Glutamatergic neuron (in vitro differentiated cells): ENCODE measurements around the gene PTPN14. TPM values are rescaled to one million over a fixed set of nuclear protein-coding genes. Genes with fewer than 3 reads are reported as not detected.

Source experiments
- DNase-seq: peaks from one replicate; pipeline ENCODE4 v3.0.0; 2022
- H3K27ac Mint-ChIP-seq: one replicate; pipeline ENCODE4 v1.8.0; 2020; ENCODE audit warnings: mild to moderate bottlenecking, mixed read lengths, inconsistent platforms; ENCODE audit not compliant: unreplicated experiment
- H3K27me3 Mint-ChIP-seq: one replicate; pipeline ENCODE4 v1.8.0; 2020; ENCODE audit warnings: mild to moderate bottlenecking, moderate library complexity, mixed read lengths, inconsistent platforms; ENCODE audit not compliant: unreplicated experiment
- H3K36me3 Mint-ChIP-seq: one replicate; pipeline ENCODE4 v1.8.0; 2020; ENCODE audit warnings: mild to moderate bottlenecking, mixed read lengths, inconsistent platforms; ENCODE audit not compliant: unreplicated experiment
- H3K4me1 Mint-ChIP-seq: one replicate; pipeline ENCODE4 v1.8.0; 2020; ENCODE audit warnings: mild to moderate bottlenecking, low read depth, mixed read lengths, inconsistent platforms; ENCODE audit not compliant: unreplicated experiment
- H3K4me3 Mint-ChIP-seq: one replicate; pipeline ENCODE4 v1.8.0; 2020; ENCODE audit warnings: mild to moderate bottlenecking, mixed read lengths, inconsistent platforms; ENCODE audit not compliant: unreplicated experiment
- H3K9me3 Mint-ChIP-seq: one replicate; pipeline ENCODE4 v1.8.0; 2020; ENCODE audit warnings: mild to moderate bottlenecking, moderate library complexity, mixed read lengths, inconsistent platforms; ENCODE audit not compliant: unreplicated experiment
- CTCF ChIP-seq: fragments of 200-600 bp; sonication (generic); IDR thresholded peaks from one replicate; pipeline ENCODE4 v1.5.0; 2021; ENCODE audit not compliant: partially characterized antibody, unreplicated experiment
- total RNA-seq: library from RNA; stranded (reverse); fragmentation: NEBNext Ultra II Directional; extraction: Animal tissue kit (Norgen Biotek cat#: 25700); gene quantifications from one replicate; pipeline ENCODE4 v1.2.1, GENCODE V29; 2021; ENCODE audit not compliant: unreplicated experiment

Gene PTPN14
- total RNA-seq, 1 donor from 2014 or later: 1.7 TPM

- DNase-seq: no peak
- Mint-ChIP-seq H3K27ac (no peak overlapping the region), H3K9me3 (no peaks in the 10 kb centered on the region), H3K4me3 (no peak overlapping the region), H3K4me1 (peaks cover 7% of the 10 kb centered on the region), H3K27me3 (peaks cover 2% of the 10 kb centered on the region), H3K36me3 (peaks cover 10% of the 10 kb centered on the region)
- TF ChIP-seq CTCF: no peak
Measured at GRCh38 chr1:214505134-214505533, 46.3 kb downstream of the PTPN14 start.

- Mint-ChIP-seq H3K27ac (no peak overlapping the region), H3K9me3 (no peaks in the 10 kb centered on the region), H3K4me3 (no peak overlapping the region), H3K27me3 (peaks cover 2% of the 10 kb centered on the region), H3K4me1 (peaks cover 8% of the 10 kb centered on the region), H3K36me3 (peaks cover 9% of the 10 kb centered on the region)
- no peak for TF ChIP-seq CTCF
- no peak for DNase-seq
Measured at GRCh38 chr1:214504330-214504729, 47.1 kb downstream of the PTPN14 start.

- H3K4me3 Mint-ChIP-seq: no peak overlapping the region
- peaks cover 8% of the 10 kb centered on the region for H3K4me1 Mint-ChIP-seq
- no peaks in the 10 kb centered on the region for H3K9me3 Mint-ChIP-seq
- peaks cover 2% of the 10 kb centered on the region for H3K27me3 Mint-ChIP-seq
- DNase-seq: no peak
- H3K27ac Mint-ChIP-seq: no peak overlapping the region
- peaks cover 4% of the 10 kb centered on the region for H3K36me3 Mint-ChIP-seq
- TF ChIP-seq CTCF: no peak
Measured at GRCh38 chr1:214503553-214503952, 47.8 kb downstream of the PTPN14 start.

- H3K36me3 Mint-ChIP-seq: no peaks in the 10 kb centered on the region
- no peak overlapping the region for H3K4me3 Mint-ChIP-seq
- peaks cover 13% of the 10 kb centered on the region for H3K4me1 Mint-ChIP-seq
- no peaks in the 10 kb centered on the region for H3K27me3 Mint-ChIP-seq
- H3K27ac Mint-ChIP-seq: no peak overlapping the region
- no peak for DNase-seq
- TF ChIP-seq CTCF: no peak
- no peaks in the 10 kb centered on the region for H3K9me3 Mint-ChIP-seq
Measured at GRCh38 chr1:214500340-214501055, 50.9 kb downstream of the PTPN14 start.

GRCh38 chr1:214499732-214500131 is 51.7 kb downstream of the PTPN14 start:
- Mint-ChIP-seq H3K27me3 (no peaks in the 10 kb centered on the region), H3K27ac (no peak overlapping the region), H3K9me3 (no peaks in the 10 kb centered on the region), H3K36me3 (no peaks in the 10 kb centered on the region), H3K4me3 (no peak overlapping the region), H3K4me1 (peaks cover 13% of the 10 kb centered on the region)
- DNase-seq: no peak
- no peak for TF ChIP-seq CTCF
